HG03565 (cell line): ENCODE measurements around the gene PDE4DIP.
"Not testable (repeated sequence)": the region's sequence is repeated elsewhere in the genome, so short reads cannot be mapped to it uniquely, and the experiment has no call there.

Experiments
- ATAC-seq: cut with Tn5 transposase; IDR thresholded peaks from one replicate; pipeline ENCODE4 v1.9.1; 2021; ENCODE audit warnings: mild to moderate bottlenecking, moderate library complexity; ENCODE audit not compliant: unreplicated experiment

Gene PDE4DIP

GRCh38 chr1:148844220-148844619, at the start of gene PDE4DIP:
Gene PDE4DIP (plus strand): TSS chr1:148844428. CDS start chr1:148844775, 347 bp downstream.
- ATAC-seq: not testable (repeated sequence)

GRCh38 chr1:148808268-148808928, 35.8 kb upstream of the PDE4DIP start:
- ATAC-seq: not testable (repeated sequence)

- ATAC-seq: not testable (repeated sequence)
Measured at GRCh38 chr1:148808929-148809283, 35.3 kb upstream of the PDE4DIP start.

- ATAC-seq: not testable (repeated sequence)
Measured at GRCh38 chr1:148822180-148822579, 22.0 kb upstream of the PDE4DIP start.

GRCh38 chr1:148823822-148824221, 20.4 kb upstream of the PDE4DIP start:
- ATAC-seq: not testable (repeated sequence)

GRCh38 chr1:148825029-148825428, 19.2 kb upstream of the PDE4DIP start:
- ATAC-seq: not testable (repeated sequence)

- not testable (repeated sequence) for ATAC-seq
Measured at GRCh38 chr1:148828531-148828930, 15.7 kb upstream of the PDE4DIP start.

- not testable (repeated sequence) for ATAC-seq
Measured at GRCh38 chr1:148828962-148829361, 15.3 kb upstream of the PDE4DIP start.

- ATAC-seq: not testable (repeated sequence)
Measured at GRCh38 chr1:148829365-148829764, 14.9 kb upstream of the PDE4DIP start.

GRCh38 chr1:148841262-148841661, 3.0 kb upstream of the PDE4DIP start:
- not testable (repeated sequence) for ATAC-seq

GRCh38 chr1:148844651-148845050, 423 bp downstream of the PDE4DIP start:
- ATAC-seq: not testable (repeated sequence)

- not testable (repeated sequence) for ATAC-seq
Measured at GRCh38 chr1:148845068-148845467, 840 bp downstream of the PDE4DIP start.

GRCh38 chr1:148850347-148850746, 6.1 kb downstream of the PDE4DIP start:
- not testable (repeated sequence) for ATAC-seq

GRCh38 chr1:148850840-148851239, 6.6 kb downstream of the PDE4DIP start:
- ATAC-seq: not testable (repeated sequence)

GRCh38 chr1:148851684-148852083, 7.5 kb downstream of the PDE4DIP start:
- not testable (repeated sequence) for ATAC-seq

GRCh38 chr1:148853363-148853762, 9.1 kb downstream of the PDE4DIP start:
- ATAC-seq: not testable (repeated sequence)

GRCh38 chr1:148854063-148854462, 9.8 kb downstream of the PDE4DIP start:
- ATAC-seq: not testable (repeated sequence)

- not testable (repeated sequence) for ATAC-seq
Measured at GRCh38 chr1:148855367-148855766, 11.1 kb downstream of the PDE4DIP start.

- ATAC-seq: not testable (repeated sequence)
Measured at GRCh38 chr1:148860049-148860448, 15.8 kb downstream of the PDE4DIP start.

- ATAC-seq: not testable (repeated sequence)
Measured at GRCh38 chr1:148860579-148861259, 16.5 kb downstream of the PDE4DIP start.

GRCh38 chr1:148862590-148862989, 18.4 kb downstream of the PDE4DIP start:
- ATAC-seq: not testable (repeated sequence)
